Measurements from ENCODE around the gene AOC1. TPM values are rescaled to one million over a fixed set of nuclear protein-coding genes. Genes with fewer than 3 reads are reported as not detected.

AOC1 gene
- total and polyA plus RNA-seq, 2 of the 13 experiments (the other 11 are each of a cell fraction or from before 2014, with no cell fraction given): not detected

DNA sequence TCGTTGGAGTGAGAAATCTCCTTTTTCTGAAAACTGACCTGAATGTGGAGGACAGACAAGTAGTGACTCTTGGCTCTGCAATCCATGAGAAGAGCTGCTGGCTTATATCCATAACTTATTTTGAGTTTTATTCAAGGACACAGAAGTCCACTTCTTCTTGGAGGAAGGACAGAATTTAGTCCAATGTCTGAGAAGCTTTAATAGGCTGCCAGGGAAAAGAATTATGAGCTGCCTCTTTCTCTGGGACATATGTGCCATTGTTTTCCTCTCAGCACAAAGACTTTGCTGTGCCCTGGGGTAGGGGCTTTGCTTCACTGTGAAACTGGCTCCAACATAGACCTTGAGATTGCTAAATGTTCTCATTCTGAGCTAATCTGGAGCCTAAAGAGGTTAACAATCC lies 20.5 kb upstream of the AOC1 start:
- TF ChIP-seq, protein P1, sequence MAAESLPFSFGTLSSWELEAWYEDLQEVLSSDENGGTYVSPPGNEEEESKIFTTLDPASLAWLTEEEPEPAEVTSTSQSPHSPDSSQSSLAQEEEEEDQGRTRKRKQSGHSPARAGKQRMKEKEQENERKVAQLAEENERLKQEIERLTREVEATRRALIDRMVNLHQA (CRISPR knock-in tag; IDR thresholded peaks at IDR 0.05): no peak
- TF ChIP-seq, protein P2, sequence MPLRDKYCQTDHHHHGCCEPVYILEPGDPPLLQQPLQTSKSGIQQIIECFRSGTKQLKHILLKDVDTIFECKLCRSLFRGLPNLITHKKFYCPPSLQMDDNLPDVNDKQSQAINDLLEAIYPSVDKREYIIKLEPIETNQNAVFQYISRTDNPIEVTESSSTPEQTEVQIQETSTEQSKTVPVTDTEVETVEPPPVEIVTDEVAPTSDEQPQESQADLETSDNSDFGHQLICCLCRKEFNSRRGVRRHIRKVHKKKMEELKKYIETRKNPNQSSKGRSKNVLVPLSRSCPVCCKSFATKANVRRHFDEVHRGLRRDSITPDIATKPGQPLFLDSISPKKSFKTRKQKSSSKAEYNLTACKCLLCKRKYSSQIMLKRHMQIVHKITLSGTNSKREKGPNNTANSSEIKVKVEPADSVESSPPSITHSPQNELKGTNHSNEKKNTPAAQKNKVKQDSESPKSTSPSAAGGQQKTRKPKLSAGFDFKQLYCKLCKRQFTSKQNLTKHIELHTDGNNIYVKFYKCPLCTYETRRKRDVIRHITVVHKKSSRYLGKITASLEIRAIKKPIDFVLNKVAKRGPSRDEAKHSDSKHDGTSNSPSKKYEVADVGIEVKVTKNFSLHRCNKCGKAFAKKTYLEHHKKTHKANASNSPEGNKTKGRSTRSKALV (CRISPR knock-in tag; IDR thresholded peaks at IDR 0.05): no peak
- TF ChIP-seq HNRNPUL1 (IDR thresholded peaks at IDR 0.05; ENCODE audit: low read depth, low read length) (no peak), NFIB (CRISPR knock-in tag; IDR thresholded peaks at IDR 0.05; ENCODE audit: borderline replicate concordance) (no peak), BHLHE40 (IDR thresholded peaks at IDR 0.05; ENCODE audit: low read length) (no peak), ZNF552 (CRISPR knock-in tag; IDR thresholded peaks at IDR 0.05; ENCODE audit: borderline replicate concordance) (no peak), XRCC5 (optimal IDR thresholded peaks at IDR 0.05; ENCODE audit: low read length) (no peak), JDP2 (CRISPR knock-in tag; IDR thresholded peaks at IDR 0.05; ENCODE audit: borderline replicate concordance) (no peak), KAT8 (CRISPR knock-in tag; IDR thresholded peaks at IDR 0.05) (no peak), ZBTB20 (CRISPR knock-in tag; IDR thresholded peaks at IDR 0.05; ENCODE audit: borderline replicate concordance, low read depth) (no peak), RFXAP (CRISPR knock-in tag; IDR thresholded peaks at IDR 0.05; ENCODE audit: borderline replicate concordance) (no peak), ZNF251 (CRISPR knock-in tag; IDR thresholded peaks at IDR 0.05) (no peak), POGZ (CRISPR knock-in tag; IDR thresholded peaks at IDR 0.05) (no peak), HDAC2 (CRISPR knock-in tag; IDR thresholded peaks at IDR 0.05) (no peak), TCF7L2 (IDR thresholded peaks at IDR 0.05; ENCODE audit: low read depth, low read length) (no peak)
- TF ChIP-seq, protein P3, sequence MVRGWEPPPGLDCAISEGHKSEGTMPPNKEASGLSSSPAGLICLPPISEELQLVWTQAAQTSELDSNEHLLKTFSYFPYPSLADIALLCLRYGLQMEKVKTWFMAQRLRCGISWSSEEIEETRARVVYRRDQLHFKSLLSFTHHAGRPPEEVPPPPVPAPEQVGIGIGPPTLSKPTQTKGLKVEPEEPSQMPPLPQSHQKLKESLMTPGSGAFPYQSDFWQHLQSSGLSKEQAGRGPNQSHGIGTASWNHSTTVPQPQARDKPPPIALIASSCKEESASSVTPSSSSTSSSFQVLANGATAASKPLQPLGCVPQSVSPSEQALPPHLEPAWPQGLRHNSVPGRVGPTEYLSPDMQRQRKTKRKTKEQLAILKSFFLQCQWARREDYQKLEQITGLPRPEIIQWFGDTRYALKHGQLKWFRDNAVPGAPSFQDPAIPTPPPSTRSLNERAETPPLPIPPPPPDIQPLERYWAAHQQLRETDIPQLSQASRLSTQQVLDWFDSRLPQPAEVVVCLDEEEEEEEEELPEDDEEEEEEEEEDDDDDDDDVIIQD (CRISPR knock-in tag; IDR thresholded peaks at IDR 0.05; ENCODE audit: low read depth): no peak

More for the DNA sequence above, 20.5 kb upstream of the AOC1 start:
- Histone ChIP-seq H3K9ac (ENCODE audit: insufficient read depth, low read depth, low read length) (no peak overlapping the region), H3K9me3 (ENCODE audit: low read length) (no peaks in the 10 kb centered on the region), H3K79me2 (ENCODE audit: insufficient read depth, low read length) (no peaks in the 10 kb centered on the region), H2AFZ (ENCODE audit: low read length) (no peak overlapping the region), H3K27ac (ENCODE audit: extremely low read length, insufficient read depth, low read length) (no peak overlapping the region), H4K20me1 (ENCODE audit: insufficient read depth, low read length) (no peaks in the 10 kb centered on the region), H3K4me3 (replicated peaks in 1 of 3; ENCODE audit: insufficient read depth in 1 of 3, low read depth in 2 of 3, low read length in 3 of 3) (no peak overlapping the region), H3K27me3 (ENCODE audit: control insufficient read depth in 1 of 2, insufficient read depth in 2 of 2, low read length in 2 of 2) (peaks cover 0 to 3% of the 10 kb centered on the region in 2 experiments; a peak in 1 of 5 replicates), H3K4me2 (ENCODE audit: low read depth, low read length) (no peak overlapping the region), H3K4me1 (ENCODE audit: insufficient read depth, low read length) (no peaks in the 10 kb centered on the region), H3K36me3 (replicated peaks in 1 of 2; ENCODE audit: control insufficient read depth in 1 of 2, insufficient read depth in 2 of 2, low read length in 2 of 2) (no peaks in the 10 kb centered on the region)
- DNase-seq (ENCODE audit: low spot score) (no peak), ATAC-seq (no peak), FAIRE-seq (no peak)
- no TSS peak for BruUV-seq (replicated peaks)
- POLR2A ChIA-PET: no interaction called here
- in situ Hi-C loops (cut with HindIII; ENCODE audit: extremely low pct_ligation_motif_present, low pct_unique_long_range_greater_than_20kb): no loop called here
- CTCF ChIA-PET (ENCODE audit: low intra/inter-chr PET ratio, low total read pairs): no interaction called here
- WGBS (ENCODE audit: low lambda C conversion rate): 6% methylated on average over 1 of the region's 1 CpG
- intact Hi-C loops (cut with micrococcal nuclease; ENCODE audit: unreplicated experiment): no loop called here

All from HepG2 (cell line).